GM19238 (cell line): Measurements from ENCODE around the gene LCMT1.
"Not testable (repeated sequence)": the region's sequence is repeated elsewhere in the genome, so short reads cannot be mapped to it uniquely, and the experiment has no call there.

ENCODE experiments used
- DNase-seq: peaks from one replicate; pipeline ENCODE4 v3.0.0; 2011; ENCODE audit warnings: low spot score; ENCODE audit not compliant: insufficient read length

The LCMT1 gene

GRCh38 chr16:25141648-25142047 is 30.1 kb downstream of the LCMT1 start:
- DNase-seq = no peak

- DNase-seq = no peak
Observed at GRCh38 chr16:25143928-25144327, 32.4 kb downstream of the LCMT1 start.

GRCh38 chr16:25148568-25149215 is 37.1 kb downstream of the LCMT1 start:
- DNase-seq = no peak

GRCh38 chr16:25151996-25152395 is 40.5 kb downstream of the LCMT1 start:
- DNase-seq = no peak

GRCh38 chr16:25155553-25156460 is 44.3 kb downstream of the LCMT1 start:
- DNase-seq = no peak

- no peak for DNase-seq
Observed at GRCh38 chr16:25157271-25157875, 45.8 kb downstream of the LCMT1 start.

- DNase-seq = no peak
Observed at GRCh38 chr16:25158401-25158800, 46.9 kb downstream of the LCMT1 start.

- DNase-seq = no peak
Observed at GRCh38 chr16:25161753-25162367, 50.3 kb downstream of the LCMT1 start.

- DNase-seq = no peak
Observed at GRCh38 chr16:25163683-25164082, 52.1 kb downstream of the LCMT1 start.

- DNase-seq = no peak
Observed at GRCh38 chr16:25165284-25165683, 53.7 kb downstream of the LCMT1 start.

GRCh38 chr16:25167920-25168319 is 56.4 kb downstream of the LCMT1 start:
- DNase-seq = not testable (repeated sequence)

- DNase-seq = no peak
Observed at GRCh38 chr16:25171390-25171789, 59.8 kb downstream of the LCMT1 start.

GRCh38 chr16:25172831-25173230 is 61.3 kb downstream of the LCMT1 start:
- no peak for DNase-seq

- DNase-seq = no peak
Observed at GRCh38 chr16:25174285-25174684, 62.7 kb downstream of the LCMT1 start.

- DNase-seq = no peak
Observed at GRCh38 chr16:25176136-25176535, 64.6 kb downstream of the LCMT1 start.

GRCh38 chr16:25177512-25177830 is 65.9 kb downstream of the LCMT1 start:
- no peak for DNase-seq

GRCh38 chr16:25177831-25178688 is 66.5 kb downstream of the LCMT1 start:
- no peak for DNase-seq

GRCh38 chr16:25181236-25181635 is 69.7 kb downstream of the LCMT1 start:
- not testable (repeated sequence) for DNase-seq

GRCh38 chr16:25184771-25185170 is 73.2 kb downstream of the LCMT1 start:
- no peak for DNase-seq

- no peak for DNase-seq
Observed at GRCh38 chr16:25187491-25187795, 75.9 kb downstream of the LCMT1 start.

- DNase-seq = no peak
Observed at GRCh38 chr16:25189305-25189704, 77.8 kb downstream of the LCMT1 start.
